GM19099 (cell line): ENCODE data around the gene DDA1.

Experiments used
- POLR2A ChIP-seq: IDR thresholded peaks from 3 replicates; pipeline ENCODE4 v1.6.1; 2011; ENCODE audit warnings: low read depth; ENCODE audit not compliant: insufficient read length; ENCODE audit errors: extremely low read depth

The DDA1 gene

DNA sequence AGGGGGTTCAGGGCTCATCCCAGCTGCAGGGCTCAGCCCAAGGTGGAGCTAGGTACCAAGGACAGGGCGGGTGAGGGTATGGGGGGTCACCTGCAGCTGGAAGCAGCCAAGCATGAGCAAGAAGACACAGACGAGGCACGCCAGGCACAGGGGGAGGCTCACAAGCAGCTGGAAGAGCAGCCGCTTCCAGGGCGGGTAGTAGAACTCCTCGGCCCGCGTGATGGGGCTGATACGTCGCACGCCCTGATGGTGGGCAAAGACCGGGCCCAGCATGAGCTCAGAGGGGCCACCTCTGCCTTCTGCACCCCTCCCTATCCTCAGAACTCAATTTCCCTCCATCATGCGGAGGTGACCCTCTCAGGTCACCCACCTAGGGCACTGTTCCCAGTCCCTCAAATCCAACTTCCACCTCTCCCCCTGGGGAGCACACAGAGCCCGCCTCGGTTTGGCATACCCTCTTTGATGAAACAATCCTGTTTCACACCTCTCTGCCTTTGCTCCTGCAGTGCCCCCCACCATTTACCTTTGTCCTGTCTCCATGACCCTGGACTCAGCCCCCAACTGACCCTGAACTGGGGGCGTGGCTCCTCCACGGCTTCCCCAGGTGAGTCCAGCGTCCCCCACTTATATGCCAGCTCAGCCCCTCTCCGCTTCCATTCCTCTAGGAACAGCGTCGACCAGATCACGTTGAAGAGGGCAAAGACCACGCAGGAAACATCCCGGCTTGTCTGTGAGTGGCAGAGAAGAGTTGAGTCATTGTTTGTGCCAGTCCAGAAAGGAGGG, 21.1 kb downstream of the DDA1 start:
- TF ChIP-seq POLR2A, result no peak

DNA sequence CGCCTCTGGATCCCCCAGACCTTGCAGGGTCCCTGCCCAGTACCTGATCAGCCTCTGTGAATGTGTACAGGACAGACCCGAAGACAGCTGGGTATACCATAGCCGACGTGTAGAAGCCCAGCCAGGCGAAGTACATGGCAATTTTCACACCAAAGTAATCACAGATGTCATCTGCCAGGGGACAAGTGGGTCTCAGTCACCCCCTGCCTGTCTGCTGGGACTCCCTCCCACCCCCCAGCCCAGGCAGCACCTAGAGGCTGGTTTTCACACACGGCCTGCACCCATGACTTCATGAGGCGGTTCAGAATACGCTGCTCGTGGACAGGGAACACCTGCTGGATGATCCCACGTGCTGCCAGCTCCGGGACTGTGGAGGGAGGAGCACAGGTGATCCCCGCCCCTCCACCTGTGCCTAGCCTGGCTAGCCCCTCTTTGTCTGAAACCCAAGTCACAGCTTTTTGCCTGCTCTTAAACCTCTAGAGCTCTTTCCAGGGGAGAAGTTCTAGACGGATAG, 21.7 kb downstream of the DDA1 start:
- TF ChIP-seq POLR2A, result no peak

DNA sequence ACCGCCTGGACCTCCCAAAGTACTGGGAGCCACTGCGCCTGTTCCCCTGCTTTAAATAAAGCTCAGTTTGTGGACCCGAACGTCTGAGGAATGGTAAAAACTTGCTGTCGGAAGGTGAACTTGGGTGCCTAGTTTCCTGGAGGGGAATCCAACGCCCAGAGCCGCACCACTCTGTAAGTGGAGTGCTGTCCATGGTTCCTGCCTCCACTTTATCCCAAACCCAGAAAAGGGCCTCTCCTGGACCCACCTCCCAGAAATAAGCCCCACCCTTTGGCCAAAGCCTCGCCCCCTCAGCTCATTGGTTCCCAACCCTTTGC, 23.0 kb downstream of the DDA1 start:
- TF ChIP-seq POLR2A, result no peak

DNA sequence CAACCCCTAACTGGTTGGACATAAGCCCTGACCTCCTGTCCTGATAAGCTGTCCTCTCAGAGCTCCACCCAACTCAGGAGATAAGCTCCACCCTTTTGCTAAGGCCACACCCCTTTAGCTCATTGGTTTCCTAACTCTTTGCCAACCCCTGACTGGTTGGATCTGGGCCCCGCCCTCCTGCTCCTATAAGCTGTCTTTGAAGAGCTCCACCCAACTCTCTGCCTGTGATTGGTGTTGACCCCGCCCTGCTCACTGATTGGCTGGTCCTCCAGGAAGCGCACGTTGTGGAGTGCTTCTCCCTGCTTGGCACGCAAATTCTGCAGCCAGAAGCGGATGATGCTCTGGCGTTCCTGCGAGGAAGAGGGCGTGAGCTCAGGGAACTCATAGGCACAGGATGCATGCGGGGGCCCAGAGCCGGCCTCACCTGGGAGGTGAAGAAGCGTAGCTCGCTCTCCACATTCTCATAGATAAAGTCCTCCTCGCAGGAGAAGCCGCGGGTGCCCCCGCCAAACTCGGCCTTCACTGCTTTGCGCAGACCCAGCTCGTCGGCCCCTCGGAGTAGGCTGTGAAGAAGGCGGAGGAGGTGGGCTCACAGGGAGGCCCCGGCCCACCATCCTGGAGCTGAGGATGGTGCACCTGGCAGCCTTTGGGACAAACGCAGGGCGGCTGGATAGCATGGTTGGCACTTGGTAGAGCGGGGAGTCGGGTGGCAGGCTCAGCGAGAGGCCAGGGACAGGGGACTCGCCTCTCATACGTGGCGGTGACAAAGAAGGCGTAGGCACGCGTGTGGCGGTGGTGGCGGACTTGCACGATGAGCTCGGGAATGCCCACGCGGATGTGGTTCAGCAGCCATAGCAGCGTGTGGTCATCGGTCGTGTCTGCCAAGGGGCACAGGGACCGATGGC, 23.6 kb downstream of the DDA1 start:
- TF ChIP-seq POLR2A, result no peak

DNA sequence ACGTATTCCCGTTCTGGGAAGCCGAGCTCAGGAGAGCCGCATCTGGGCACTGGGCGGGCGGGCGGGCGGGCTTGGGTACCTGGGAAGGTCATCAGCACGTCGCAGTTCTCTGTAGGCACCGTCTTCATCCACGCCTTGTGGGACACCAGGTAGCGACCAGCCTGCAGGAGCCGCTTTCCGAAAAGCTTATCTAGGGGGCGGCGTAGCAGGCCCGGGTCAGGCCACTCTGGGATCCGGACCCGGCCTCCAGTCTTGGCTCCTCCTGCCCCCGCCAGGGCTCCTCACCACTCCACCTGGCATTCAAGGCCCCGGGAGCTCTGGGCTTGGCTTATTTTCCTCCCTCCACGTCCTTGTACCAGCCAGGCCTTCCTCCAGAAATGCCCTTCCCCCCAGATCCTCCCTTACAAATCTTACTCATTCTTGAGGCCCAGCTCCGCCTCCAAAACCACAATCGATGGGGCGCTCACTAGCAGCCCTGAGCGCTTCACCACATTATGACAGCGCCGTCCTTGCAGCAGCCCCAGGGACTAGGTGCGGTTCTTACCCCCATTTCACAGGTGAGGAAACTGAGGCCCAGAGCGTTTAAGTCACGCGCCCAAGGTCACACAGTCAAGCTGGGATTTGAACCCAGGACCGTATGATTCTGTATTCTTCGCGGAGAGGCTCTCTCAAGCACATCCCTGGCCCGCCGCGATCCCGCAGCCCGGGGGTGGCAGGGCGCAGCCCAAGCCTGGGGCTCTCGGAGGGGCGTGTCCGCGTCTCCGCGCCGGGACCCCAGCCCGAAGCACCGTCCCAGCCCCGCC, 24.4 kb downstream of the DDA1 start:
- no peak for TF ChIP-seq POLR2A

DNA sequence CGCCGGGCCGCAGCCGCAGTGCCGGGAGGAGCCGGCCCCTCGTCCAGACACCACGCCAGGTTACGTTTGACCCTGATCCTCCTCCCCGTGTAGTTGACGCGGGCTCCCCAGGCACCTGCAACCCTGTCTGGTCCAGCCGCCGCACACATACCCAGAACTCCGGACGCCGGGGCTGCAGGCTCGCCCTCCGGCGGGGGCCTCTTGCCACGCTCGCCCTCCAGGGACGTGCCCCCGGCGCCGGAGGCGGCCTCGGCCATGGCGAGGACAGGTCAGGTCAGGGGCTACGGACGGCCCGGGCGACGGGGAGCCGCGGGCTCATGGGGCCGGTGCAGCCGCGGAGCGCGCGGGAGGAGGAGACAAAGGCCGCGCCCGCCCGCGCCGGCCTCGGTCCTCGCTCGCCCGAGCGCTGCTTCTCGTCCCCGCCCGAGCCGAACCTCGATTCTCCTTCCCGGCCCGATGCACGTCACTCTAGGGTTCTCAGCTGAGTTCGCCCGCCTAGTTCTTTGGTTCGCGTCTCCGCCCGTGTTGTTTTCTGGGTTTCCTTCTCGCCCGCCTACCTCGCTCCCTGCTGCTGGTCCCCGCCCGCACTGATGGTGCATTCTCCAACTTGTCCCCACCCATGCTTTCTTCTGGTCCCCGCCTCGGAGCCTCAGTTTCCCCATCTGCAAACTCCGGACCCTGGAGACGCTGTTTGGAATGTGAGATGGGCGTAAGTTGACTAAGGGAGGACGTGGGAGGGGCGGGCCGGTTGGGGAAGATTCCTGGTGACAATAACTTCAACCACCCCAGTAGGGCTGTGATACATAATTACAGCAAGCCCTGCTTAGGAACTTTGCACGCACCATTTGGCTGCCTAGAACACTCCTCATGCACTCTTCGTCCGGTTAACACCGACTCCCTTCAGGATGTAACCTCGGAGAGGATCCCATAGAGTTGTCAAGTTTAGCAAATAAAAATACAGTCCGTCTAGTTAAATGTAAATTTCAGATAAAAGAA, 25.3 kb downstream of the DDA1 start, which contains the start of gene ANO8:
ANO8 (minus strand) TSS at position 442 of the 996 bp plus-strand sequence; CDS start at position 257, 185 bp downstream.
- peak; percentile 15 for TF ChIP-seq POLR2A

DNA sequence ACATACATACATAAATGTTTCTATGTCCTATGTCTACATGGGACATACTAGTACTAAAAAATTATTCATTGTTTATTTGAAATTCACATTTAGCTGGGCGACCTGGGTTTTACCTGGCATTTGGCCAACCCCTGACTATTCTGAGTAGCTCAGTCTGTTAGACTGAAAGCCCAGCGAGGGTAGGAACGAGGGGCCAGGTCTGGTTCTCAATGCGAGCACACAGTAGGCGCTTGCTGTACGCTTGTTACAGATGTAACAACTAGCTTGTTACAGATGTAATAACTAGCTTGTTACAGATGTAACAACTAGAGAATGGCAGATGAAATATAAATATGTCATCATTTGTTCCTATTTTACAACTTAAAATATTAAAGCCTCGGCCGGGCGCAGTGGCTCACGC, 26.2 kb downstream of the DDA1 start:
- no peak for TF ChIP-seq POLR2A

DNA sequence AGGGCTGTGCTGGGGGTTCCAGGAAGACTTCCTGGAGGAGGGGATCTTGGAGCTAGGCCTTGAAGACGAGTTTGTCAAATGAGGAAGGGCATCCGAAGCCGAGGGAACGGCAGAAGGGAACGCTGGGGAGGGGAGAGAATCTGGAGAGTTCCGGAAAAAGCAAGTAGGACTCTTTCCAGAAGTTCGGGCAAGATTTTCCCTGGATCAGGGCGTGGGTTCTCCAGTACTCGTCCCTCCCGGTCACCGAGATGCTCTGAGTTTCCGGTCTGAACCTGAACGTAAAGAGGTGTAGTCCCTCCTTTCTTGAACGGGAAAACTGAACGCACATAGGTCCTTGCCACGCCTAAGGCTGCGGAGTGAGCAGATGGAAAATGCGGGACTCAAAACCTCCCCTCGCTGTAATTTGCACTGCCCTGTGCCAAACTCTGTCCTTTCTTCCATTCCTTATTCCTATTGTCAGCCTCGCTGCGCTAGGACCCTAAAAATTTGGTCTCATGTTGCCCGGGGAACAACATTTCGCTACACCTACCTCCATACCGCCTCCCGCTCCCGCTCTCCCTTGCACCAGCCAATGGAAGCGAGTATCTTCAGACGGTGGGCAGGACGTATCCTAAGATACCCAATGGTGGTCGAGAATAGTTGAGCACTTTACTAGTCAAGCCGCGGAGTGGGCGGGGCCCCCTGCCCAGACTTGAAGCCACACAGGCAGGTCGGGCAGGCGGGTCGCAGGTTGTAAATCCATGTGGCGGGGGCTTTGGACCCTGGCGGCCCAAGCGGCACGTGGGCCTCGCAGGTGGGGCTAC, 27.7 kb downstream of the DDA1 start, which contains the start of gene GTPBP3:
GTPBP3 (plus strand) TSS at position 682 of the 803 bp plus-strand sequence; CDS start at position 741, 59 bp downstream.
- TF ChIP-seq POLR2A, result peak; percentile 78

DNA sequence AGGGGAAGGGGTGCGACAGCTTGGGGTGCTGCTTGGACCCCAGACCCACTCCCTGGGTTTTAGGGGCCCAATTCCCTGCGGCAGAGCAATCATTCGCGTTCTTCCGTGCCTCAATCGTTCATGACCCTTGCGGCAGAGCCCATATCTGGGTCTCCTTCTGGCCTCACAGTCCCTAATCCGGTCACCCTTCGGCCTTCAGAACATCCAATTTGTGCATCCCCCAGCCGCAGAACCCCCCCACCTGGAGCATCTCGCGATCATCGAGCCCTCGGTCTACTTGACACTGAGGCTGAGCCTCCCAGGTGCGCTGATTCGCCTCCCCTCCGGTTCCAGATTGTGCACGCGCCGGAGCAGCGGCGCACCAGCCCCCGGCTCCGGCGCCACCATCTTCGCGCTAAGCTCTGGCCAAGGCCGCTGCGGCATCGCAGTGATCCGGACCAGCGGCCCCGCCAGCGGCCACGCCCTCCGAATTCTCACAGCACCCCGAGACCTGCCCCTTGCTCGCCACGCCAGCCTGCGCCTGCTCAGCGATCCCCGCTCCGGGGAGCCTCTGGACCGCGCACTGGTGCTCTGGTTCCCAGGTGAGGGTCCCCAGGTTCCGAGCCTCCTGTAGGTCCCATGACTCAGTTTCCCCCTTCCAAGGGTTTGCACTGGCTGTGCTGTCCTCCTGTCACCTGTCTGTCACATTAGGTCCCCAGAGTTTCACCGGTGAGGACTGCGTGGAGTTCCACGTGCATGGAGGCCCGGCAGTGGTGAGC, 28.5 kb downstream of the DDA1 start:
- no peak for TF ChIP-seq POLR2A

DNA sequence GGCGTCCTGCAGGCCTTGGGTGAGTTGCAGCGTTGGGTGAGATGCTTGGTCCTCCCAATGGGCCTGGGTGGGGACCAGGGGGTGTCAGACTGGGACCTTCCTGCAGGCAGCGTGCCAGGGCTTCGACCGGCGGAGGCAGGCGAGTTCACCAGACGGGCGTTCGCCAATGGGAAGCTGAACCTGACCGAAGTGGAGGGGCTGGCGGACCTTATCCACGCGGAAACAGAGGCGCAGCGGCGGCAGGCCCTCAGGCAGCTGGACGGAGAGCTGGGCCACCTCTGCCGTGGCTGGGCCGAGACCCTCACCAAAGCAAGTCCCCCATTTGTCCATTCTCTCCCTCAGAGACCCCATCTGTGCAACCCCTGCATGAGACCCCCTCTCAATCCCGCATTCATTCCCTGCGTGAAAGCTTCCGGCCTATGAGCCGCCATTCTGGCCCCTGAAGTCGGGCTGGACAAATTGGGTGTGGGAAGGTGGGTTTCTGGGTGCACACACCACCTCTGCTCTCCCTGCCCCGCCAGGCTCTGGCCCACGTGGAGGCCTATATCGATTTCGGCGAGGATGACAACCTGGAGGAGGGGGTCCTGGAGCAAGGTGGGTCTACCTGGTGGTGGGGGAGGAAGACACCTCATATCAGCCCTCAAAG, 29.2 kb downstream of the DDA1 start:
- TF ChIP-seq POLR2A, result no peak

DNA sequence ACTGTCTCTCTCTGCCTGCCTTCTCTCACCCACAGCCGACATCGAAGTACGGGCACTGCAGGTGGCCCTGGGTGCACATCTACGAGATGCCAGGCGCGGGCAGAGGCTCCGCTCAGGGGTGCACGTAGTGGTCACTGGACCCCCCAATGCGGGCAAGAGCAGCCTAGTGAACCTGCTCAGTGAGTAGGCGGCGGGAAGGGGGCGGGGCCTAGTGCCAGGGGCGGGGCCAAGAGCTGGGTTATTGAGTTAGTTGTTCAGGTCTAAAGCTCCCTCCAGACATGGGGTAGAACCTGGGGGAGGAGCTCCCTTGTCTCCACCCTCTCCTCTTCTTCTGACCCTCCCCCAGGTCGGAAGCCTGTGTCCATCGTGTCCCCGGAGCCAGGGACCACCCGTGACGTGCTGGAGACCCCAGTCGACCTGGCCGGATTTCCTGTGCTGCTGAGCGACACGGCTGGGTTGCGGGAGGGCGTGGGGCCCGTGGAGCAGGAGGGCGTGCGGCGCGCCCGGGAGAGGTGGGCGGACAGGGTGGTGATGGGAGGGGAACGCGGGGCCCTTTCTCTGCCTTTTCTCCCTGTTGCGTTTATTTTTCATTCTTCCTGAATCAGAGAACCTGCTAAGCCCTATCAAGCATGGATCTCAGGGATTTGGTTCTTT, 29.9 kb downstream of the DDA1 start:
- TF ChIP-seq POLR2A, result no peak
